Choroid plexus epithelial cell (primary cell): Measurements from ENCODE around the gene CD6.
"Not testable (repeated sequence)": the region's sequence is repeated elsewhere in the genome, so short reads cannot be mapped to it uniquely, and the experiment has no call there.

Experiments used
- DNase-seq: peaks from one replicate; pipeline ENCODE4 v3.0.0-alpha.2; 2010; ENCODE audit warnings: low read depth
- H3K4me3 ChIP-seq: 2 replicates; pipeline ENCODE4 v1.5.1; 2011; ENCODE audit warnings: low read depth, mild to moderate bottlenecking, control low read depth, low read length, moderate library complexity
- CTCF ChIP-seq: conservative IDR thresholded peaks from 2 replicates; pipeline ENCODE4 v1.5.1; 2011; ENCODE audit warnings: low read depth, mild to moderate bottlenecking, control low read depth, inconsistent platforms, low read length, moderate library complexity

CD6 gene

GRCh38 chr11:60973699-60974098, 2.2 kb downstream of the CD6 start:
- DNase-seq = no peak
- TF ChIP-seq CTCF = no peak
- H3K4me3 ChIP-seq = no peak overlapping the region

- H3K4me3 ChIP-seq, DNase-seq: not testable (repeated sequence)
These were observed 2.8 kb downstream of the CD6 start for GRCh38 chr11:60974316-60974715.

GRCh38 chr11:60974726-60975125, 3.2 kb downstream of the CD6 start:
- DNase-seq = no peak
- TF ChIP-seq CTCF = no peak
- H3K4me3 ChIP-seq = no peak overlapping the region

GRCh38 chr11:60977224-60977623, 5.7 kb downstream of the CD6 start:
- H3K4me3 ChIP-seq = no peak overlapping the region
- DNase-seq = no peak
- no peak for TF ChIP-seq CTCF

- no peak for DNase-seq
- no peak overlapping the region for H3K4me3 ChIP-seq
- no peak for TF ChIP-seq CTCF
These were observed 6.4 kb downstream of the CD6 start for GRCh38 chr11:60977836-60978235.

GRCh38 chr11:60978546-60979380, 7.3 kb downstream of the CD6 start:
- DNase-seq = no peak
- H3K4me3 ChIP-seq = no peak overlapping the region
- no peak for TF ChIP-seq CTCF

GRCh38 chr11:60981515-60981914, 10.0 kb downstream of the CD6 start:
- H3K4me3 ChIP-seq = no peak overlapping the region
- TF ChIP-seq CTCF = no peak
- DNase-seq = no peak
